Right ventricle myocardium inferior (tissue), 1 donor: ENCODE measurements around the gene REXO1. TPM values are rescaled to one million over a fixed set of nuclear protein-coding genes. Genes with fewer than 3 reads are reported as not detected.
"Not testable (repeated sequence)": the region's sequence is repeated elsewhere in the genome, so short reads cannot be mapped to it uniquely, and the experiment has no call there.

Experiments
- ATAC-seq: fragments of 200-7000 bp; cut with Tn5 transposase; one replicate; pipeline ENCODE4 v1.9.1; 2020; ENCODE audit warnings: mild to moderate bottlenecking, moderate library complexity
- DNase-seq: peaks from one replicate; pipeline ENCODE4 v3.0.0; 2021; ENCODE audit errors: missing footprints
- intact Hi-C: fragments of 100-400 bp; cut with DNase I; formaldehyde crosslinking; loops from one replicate; pipeline ENCODE4 v1.11.0; 2022
- total RNA-seq: library from RNA; stranded (reverse); fragmentation: NEBNext Ultra II Directional; extraction: Animal tissue kit (Norgen Biotek cat#: 25700); gene quantifications from one replicate; pipeline ENCODE4 v1.2.1, GENCODE V29; 2021
- donor health status: DM: no; HTN: yes; CAD: no; lungs with severe emphysema.

The REXO1 gene
- total RNA-seq, 1 donor from 2014 or later, result 17.8 TPM

GRCh38 chr19:1877280-1877660, 29.0 kb upstream of the REXO1 start:
- intact Hi-C loops, result not testable (repeated sequence)

GRCh38 chr19:1876496-1877279, 28.4 kb upstream of the REXO1 start:
- peak; percentile 22 for ATAC-seq
- DNase-seq, intact Hi-C loops: not testable (repeated sequence)

More at GRCh38 chr19:1877280-1877660, 29.0 kb upstream of the REXO1 start:
- ATAC-seq, DNase-seq: not testable (repeated sequence)

- peak; percentile 95 for ATAC-seq
- intact Hi-C loops, result no loop called here
- peak; percentile 97 for DNase-seq
These were observed 27.6 kb upstream of the REXO1 start for GRCh38 chr19:1875646-1876495.

GRCh38 chr19:1875265-1875645, 27.0 kb upstream of the REXO1 start:
- ATAC-seq, result not testable (repeated sequence)

GRCh38 chr19:1874554-1875185, 26.4 kb upstream of the REXO1 start:
- ATAC-seq (no peak), DNase-seq (no peak)
- intact Hi-C loops, result no loop called here

More at GRCh38 chr19:1875265-1875645, 27.0 kb upstream of the REXO1 start:
- DNase-seq, intact Hi-C loops: not testable (repeated sequence)

- intact Hi-C loops, result no loop called here
- ATAC-seq (peak; percentile 16), DNase-seq (no peak)
These were observed 25.5 kb upstream of the REXO1 start for GRCh38 chr19:1873524-1874473.

GRCh38 chr19:1872807-1873523, 24.7 kb upstream of the REXO1 start:
- DNase-seq, result no peak
- ATAC-seq, result no peak
- intact Hi-C loops, result no loop called here

- intact Hi-C loops, result no loop called here
- DNase-seq, result no peak
- no peak for ATAC-seq
These were observed 23.3 kb upstream of the REXO1 start for GRCh38 chr19:1871630-1872029.

- no peak for ATAC-seq
- intact Hi-C loops, result no loop called here
- no peak for DNase-seq
These were observed 22.9 kb upstream of the REXO1 start for GRCh38 chr19:1871140-1871597.

GRCh38 chr19:1868971-1869370, 20.7 kb upstream of the REXO1 start:
- no peak for DNase-seq
- ATAC-seq, result no peak
- intact Hi-C loops, result no loop called here

GRCh38 chr19:1867349-1867724, 19.1 kb upstream of the REXO1 start:
- intact Hi-C loops, result no loop called here

GRCh38 chr19:1866693-1867348, 18.5 kb upstream of the REXO1 start:
- intact Hi-C loops, result no loop called here
- DNase-seq (no peak), ATAC-seq (no peak)

More at GRCh38 chr19:1867349-1867724, 19.1 kb upstream of the REXO1 start:
- ATAC-seq, result no peak
- DNase-seq, result no peak

GRCh38 chr19:1865172-1866010, 17.1 kb upstream of the REXO1 start:
- DNase-seq (no peak), ATAC-seq (no peak)
- intact Hi-C loops, result loop anchor here (2.0 kb wide), 1 partner anchor 63 kb away; no protein-coding TSS in a partner anchor

GRCh38 chr19:1864480-1865171, 16.3 kb upstream of the REXO1 start:
- DNase-seq, result peak; percentile 91
- intact Hi-C loops, result loop anchor here (2.0 kb wide), 1 partner anchor 64 kb away; no protein-coding TSS in a partner anchor
- peak; percentile 72 for ATAC-seq

GRCh38 chr19:1863638-1864479, 15.6 kb upstream of the REXO1 start:
- intact Hi-C loops, result loop anchor here (2.0 kb wide), 1 partner anchor 65 kb away; no protein-coding TSS in a partner anchor
- ATAC-seq (peak; percentile 86), DNase-seq (peak; percentile 96)
